Kasumi-1 (cell line): Measurements from ENCODE around the gene OSGEPL1.
A peak's percentile ranks its signal among the peaks of the same experiment; 100 is the strongest.
"Not testable (repeated sequence)": the region's sequence is repeated elsewhere in the genome, so short reads cannot be mapped to it uniquely, and the experiment has no call there.

Experiments used
- DNase-seq, 2 experiments: peaks; one replicate each; lab custom pipeline; 2025; lab: John Stamatoyannopoulos, UW

The OSGEPL1 gene

DNA sequence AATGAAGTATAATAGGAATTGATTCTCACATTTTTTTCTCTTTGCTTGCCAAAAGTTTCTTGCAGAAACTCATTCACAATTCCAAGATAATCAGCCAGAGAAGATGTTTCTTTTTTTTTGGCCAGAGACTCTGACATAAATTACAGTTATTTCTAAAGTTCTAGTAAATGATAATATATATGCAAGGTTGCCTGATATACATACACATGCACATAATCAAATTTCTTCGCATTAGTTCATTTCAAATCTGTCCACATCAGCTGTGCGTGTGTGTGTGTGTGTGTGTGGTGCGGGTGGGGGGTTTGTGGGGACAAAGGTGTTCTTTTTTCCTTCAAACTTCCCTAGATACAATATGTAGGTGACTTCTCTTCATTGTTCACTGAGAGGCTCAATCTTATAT is 33.2 kb downstream of the OSGEPL1 start:
- no peak for DNase-seq

DNA sequence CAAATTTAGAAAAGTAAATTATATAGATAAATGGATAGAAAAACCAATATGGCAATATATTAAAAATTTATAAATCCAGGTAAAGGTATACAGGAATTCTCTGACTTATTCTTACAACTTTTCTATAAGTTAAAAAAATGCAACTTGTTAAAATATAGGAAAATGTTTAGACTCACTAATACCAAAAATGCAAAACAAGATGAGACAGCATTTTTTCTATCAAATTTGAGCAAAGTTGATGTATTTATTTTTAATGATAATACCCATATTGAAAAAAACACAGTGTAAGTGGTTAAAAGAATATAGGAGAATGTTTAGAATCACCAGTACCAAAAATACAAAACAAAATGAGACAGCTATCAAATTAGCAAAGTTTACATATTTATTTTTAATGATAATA is 35.7 kb downstream of the OSGEPL1 start:
- DNase-seq: no peak

DNA sequence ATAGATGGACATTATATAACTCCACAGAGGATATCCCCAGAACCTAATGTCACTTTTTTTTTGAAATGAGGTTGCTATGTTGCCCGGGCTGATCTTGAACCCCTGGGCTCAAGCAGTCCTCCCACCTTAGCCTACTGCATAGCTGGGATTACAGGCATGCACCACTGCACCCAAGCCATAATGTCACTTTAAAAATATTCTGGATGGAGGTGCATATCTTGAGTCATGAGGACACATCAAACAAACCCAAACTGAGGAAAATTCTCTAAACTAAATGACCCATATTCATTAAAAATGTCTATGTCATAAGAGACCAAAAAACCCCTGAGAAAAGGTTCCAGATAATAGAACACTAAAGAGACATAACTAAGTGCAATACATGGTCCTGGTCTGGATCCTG is 36.3 kb downstream of the OSGEPL1 start:
- DNase-seq: no peak

DNA sequence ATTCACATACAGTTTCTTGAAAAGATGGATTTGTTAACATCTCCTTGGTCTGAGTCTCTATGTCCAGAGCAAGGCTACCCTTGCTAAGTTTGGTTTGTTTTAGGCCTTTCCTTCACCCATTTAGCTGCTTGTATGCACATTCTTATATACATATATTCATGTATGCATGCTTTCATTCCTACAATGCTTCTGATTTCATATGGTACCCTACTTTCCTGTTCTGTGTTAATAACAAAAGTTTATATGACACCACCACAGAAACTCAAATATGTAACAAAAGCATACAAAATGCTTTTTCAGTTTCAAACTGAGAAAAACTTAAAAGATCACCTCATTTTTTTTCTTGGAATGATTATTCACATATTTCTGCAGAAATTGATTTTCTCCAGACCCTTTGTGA is 39.4 kb downstream of the OSGEPL1 start:
- no peak for DNase-seq

DNA sequence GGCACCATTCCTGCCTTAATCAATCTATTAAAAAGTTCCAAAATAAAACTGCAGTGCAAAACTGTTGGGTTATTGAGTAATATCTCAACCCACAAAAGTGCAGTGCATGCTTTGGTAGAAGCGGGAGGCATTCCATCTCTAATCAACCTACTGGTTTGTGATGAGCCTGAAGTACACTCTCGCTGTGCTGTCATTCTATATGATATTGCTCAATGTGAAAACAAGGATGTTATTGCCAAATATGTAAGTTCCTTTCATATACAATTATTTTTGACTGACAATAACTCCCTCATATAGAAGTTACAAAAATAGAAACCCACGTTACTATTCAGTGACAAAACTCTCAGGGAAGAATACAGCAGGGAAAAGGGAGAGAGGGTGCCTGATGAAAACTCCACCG is 43.0 kb downstream of the OSGEPL1 start:
- peak in 1 of 2 experiments; percentile 15 for DNase-seq

DNA sequence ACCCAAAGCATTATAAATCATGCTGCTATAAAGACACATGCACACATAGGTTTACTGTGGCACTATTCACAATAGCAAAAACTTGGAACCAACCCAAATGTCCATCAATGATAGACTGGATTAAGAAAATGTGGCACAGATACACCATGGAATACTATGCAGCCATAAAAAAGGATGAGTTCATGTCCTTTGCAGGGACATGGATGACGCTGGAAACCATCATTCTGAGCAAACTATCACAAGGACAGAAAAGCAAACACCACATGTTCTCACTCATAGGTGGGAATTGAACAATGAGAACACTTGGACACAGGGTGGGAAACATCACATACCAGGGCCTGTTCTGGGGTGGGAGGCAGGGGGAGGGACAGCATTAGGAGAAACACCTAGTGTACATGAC is 45.0 kb downstream of the OSGEPL1 start:
- not testable (repeated sequence) for DNase-seq

DNA sequence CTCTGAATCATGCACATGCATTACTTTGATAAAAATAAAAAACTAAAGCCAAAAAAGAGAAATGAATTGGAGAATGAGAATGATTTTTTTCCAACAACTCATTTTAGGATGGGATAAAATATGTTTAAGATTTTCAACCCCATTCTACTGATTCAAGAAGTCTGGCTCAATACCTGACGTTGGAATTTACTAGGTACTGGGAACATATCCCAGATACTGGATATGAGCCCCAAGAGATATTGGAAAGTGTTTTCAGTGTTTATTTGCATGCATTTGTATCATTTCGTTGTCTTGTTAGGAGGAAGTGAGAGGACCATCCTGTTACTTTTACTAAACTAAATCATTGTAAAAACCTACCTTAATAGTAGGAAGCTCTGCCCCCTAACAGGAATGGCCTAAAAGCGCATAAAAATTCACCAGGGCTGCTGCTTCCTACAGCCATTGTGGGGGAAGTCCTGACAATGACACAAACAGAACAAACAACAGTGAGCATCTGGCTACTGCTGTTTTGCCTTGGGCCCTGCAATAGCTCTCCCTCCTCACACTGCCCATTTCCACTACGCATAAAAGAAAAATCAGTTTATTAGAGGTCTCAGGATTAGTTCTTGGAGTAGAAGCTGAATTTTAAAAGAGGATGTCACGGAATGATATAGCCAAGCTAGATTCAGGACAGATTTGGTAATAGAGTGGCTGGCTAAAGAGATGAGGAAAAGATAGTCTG is 52.9 kb downstream of the OSGEPL1 start:
- no peak for DNase-seq

DNA sequence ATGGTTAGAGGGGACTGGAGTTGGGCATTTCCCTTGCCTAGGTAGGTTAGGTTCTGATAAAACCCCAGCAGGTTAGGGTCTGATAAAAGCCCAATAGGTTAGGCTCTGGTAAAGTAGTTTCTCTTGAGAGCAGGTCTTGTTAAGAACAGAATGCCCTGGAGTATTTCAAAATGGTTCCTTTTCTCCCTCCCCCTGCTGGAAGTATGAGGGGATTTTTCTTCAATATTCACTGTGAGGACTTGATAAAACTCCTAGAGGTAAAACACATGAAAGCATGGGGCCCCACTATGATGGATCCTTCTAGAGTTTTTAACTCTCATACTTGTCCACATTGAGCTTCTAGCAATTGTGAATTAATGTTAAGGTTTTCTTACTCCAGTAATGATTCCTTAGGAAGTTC is 60.5 kb downstream of the OSGEPL1 start:
- peak; percentile 62 to 79 for DNase-seq

DNA sequence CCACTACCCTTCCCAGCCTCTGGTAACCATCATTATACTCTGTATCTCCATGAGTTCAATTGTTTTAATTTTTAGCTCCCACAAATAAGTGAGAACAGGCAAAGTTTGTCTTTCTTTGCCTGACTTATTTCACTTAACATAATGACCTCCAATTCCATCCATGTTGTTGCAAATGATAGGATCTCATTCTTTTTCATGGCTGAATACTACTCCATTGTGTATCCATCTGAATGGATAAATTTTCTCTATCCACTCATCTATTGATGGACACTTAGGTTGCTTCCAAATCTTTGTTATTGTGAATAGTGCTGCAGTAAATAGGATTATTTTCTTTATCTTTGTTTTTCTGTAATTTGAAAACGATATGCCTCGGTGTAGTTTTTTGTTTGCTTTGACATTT is 61.9 kb downstream of the OSGEPL1 start:
- no peak for DNase-seq

DNA sequence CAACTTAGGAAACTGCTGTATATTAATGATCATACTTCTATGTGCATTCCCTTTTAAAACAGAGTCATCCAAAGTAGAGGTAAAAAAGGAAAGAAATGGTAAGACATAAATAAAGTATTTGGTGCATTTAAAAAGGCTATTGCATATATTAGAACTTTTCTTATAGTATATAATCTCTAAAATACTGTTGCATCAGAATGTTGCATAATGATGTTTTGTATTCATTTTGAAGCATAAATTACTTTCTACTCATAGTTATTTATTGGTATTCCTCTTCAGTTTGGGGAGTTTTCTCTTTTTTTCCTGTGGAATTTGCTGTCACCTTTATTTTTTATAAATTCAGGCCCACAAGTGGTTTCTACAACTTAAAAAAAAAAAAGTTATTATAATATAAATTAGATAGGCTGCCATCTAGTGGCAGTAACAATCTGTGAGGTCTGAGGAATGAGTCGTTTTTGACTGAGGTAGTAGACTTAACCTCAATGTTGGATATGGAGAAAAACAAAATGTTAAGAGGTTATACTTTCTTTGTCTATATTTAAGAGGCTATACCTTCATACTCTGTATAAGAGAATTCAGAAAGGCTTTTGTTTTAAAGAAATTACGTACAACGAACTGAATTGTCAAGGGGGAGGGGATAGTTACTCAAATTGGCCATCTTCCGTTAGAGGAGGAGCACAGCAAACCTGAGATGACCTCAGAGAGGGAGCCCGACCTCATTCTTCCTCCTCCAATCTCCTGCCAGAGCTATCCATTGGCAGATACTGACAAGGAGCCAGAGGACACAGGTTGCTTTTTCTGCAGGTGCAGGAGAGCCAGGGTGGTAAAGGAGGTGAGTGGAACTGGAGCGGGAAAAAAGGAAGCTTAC is 64.3 kb downstream of the OSGEPL1 start:
- peak; percentile 59 to 86 for DNase-seq
